BLaER1 (cell line): ENCODE measurements around the gene HNRNPAB.

Experiments
- H3K27ac ChIP-seq: shearing (Covaris generic); formaldehyde crosslinking; 2 replicates; pipeline ENCODE4 v1.8.1; 2022
- H3K27me3 ChIP-seq: shearing (Covaris generic); formaldehyde crosslinking; 2 replicates; pipeline ENCODE4 v1.8.1; 2022
- H3K36me3 ChIP-seq: shearing (Covaris generic); formaldehyde crosslinking; 2 replicates; pipeline ENCODE4 v1.8.1; 2022
- H3K4me1 ChIP-seq: shearing (Covaris generic); formaldehyde crosslinking; 2 replicates; pipeline ENCODE4 v1.8.1; 2022
- H3K4me2 ChIP-seq: shearing (Covaris generic); formaldehyde crosslinking; 2 replicates; pipeline ENCODE4 v1.8.1; 2022
- H3K4me3 ChIP-seq: shearing (Covaris generic); formaldehyde crosslinking; 2 replicates; pipeline ENCODE4 v1.8.1; 2022
- H3K9ac ChIP-seq: shearing (Covaris generic); formaldehyde crosslinking; 2 replicates; pipeline ENCODE4 v1.8.1; 2022
- H3K9me3 ChIP-seq: shearing (Covaris generic); formaldehyde crosslinking; 2 replicates; pipeline ENCODE4 v1.8.1; 2022
- H4K20me1 ChIP-seq: shearing (Covaris generic); formaldehyde crosslinking; 2 replicates; pipeline ENCODE4 v1.8.1; 2022
- Cebpa-rat ChIP-seq: shearing (Covaris generic); IDR thresholded peaks from 2 replicates; pipeline ENCODE4 v1.8.1; 2022

HNRNPAB gene

DNA sequence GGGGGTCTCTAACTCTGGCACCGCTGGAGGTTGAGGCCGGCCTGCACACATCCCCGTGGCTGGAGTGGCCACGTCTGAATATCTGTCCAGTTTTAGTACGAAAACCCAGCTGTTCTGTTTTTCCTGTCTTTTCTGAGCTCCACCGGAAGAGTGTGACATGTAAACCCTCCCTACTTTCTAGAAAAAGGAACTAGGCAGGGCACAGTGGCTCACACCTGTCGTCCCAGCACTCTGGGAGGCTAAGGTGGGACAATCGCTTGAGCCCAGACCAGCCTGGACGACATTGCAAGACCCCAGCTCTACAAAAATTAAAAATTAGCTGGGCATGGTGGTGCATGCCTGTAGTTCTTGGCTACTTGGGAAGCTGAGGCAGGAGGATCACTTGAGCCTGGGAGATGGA is 36.4 kb downstream of the HNRNPAB start:
- Histone ChIP-seq H3K9me3 (no peaks in the 10 kb centered on the region), H3K36me3 (no peaks in the 10 kb centered on the region), H4K20me1 (no peaks in the 10 kb centered on the region), H3K9ac (peak overlapping the region; percentile 68), H3K4me3 (peak overlapping the region; percentile 50), H3K4me1 (peaks cover 78% of the 10 kb centered on the region), H3K4me2 (peak overlapping the region; percentile 95), H3K27me3 (no peaks in the 10 kb centered on the region), H3K27ac (peak overlapping the region; percentile 81)
- no peak for TF ChIP-seq Cebpa-rat

GRCh38 chr5:178241231-178241663 is 36.9 kb downstream of the HNRNPAB start:
- peaks cover 77% of the 10 kb centered on the region for H3K4me1 ChIP-seq
- peak overlapping the region; percentile 95 for H3K4me2 ChIP-seq
- H3K9me3 ChIP-seq, result no peaks in the 10 kb centered on the region
- H3K4me3 ChIP-seq, result peak overlapping the region; percentile 50
- H3K9ac ChIP-seq, result peak overlapping the region; percentile 68
- H3K27ac ChIP-seq, result peak overlapping the region; percentile 81
- no peaks in the 10 kb centered on the region for H3K27me3 ChIP-seq
- H3K36me3 ChIP-seq, result no peaks in the 10 kb centered on the region
- TF ChIP-seq Cebpa-rat, result no peak
- no peaks in the 10 kb centered on the region for H4K20me1 ChIP-seq

GRCh38 chr5:178241688-178242231 is 37.4 kb downstream of the HNRNPAB start:
- Histone ChIP-seq H4K20me1 (no peaks in the 10 kb centered on the region), H3K4me3 (peak overlapping the region; percentile 50), H3K27ac (peak overlapping the region; percentile 81), H3K36me3 (no peaks in the 10 kb centered on the region), H3K4me2 (peak overlapping the region; percentile 95), H3K4me1 (peaks cover 77% of the 10 kb centered on the region), H3K27me3 (no peaks in the 10 kb centered on the region), H3K9me3 (no peaks in the 10 kb centered on the region), H3K9ac (peak overlapping the region; percentile 68)
- no peak for TF ChIP-seq Cebpa-rat

GRCh38 chr5:178242416-178242815 is 38.1 kb downstream of the HNRNPAB start:
- H3K4me2 ChIP-seq, result peak overlapping the region; percentile 95
- H3K27ac ChIP-seq, result 0 out of 2 replicates have a peak overlapping the region, but pooled peaks have one; percentile 81
- TF ChIP-seq Cebpa-rat, result no peak

DNA sequence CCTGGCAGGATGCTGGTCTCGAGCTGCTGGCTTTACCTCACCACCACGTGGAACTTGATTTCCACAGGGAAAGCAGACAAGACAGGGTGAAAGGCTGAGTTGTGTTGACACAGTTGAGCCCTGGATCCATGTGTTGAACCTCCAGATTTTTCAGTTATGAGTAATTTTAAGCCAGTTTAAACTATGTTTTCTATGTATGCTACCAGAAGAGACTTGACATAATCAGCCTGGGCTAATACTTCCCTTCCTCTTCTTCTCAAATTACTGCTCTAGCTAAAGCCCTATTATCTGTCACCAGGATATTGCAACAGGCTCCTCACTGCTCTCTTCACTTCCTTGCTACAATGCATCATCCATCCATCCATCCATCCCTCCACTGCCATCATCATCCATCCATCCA is 40.2 kb downstream of the HNRNPAB start:
- Histone ChIP-seq H3K9ac (no peak overlapping the region), H3K4me2 (no peak overlapping the region), H3K27me3 (no peaks in the 10 kb centered on the region), H3K4me1 (peaks cover 77% of the 10 kb centered on the region), H3K9me3 (no peaks in the 10 kb centered on the region), H3K36me3 (no peaks in the 10 kb centered on the region), H4K20me1 (no peaks in the 10 kb centered on the region), H3K4me3 (no peak overlapping the region), H3K27ac (no peak overlapping the region)
- TF ChIP-seq Cebpa-rat, result no peak

More at GRCh38 chr5:178242416-178242815, 38.1 kb downstream of the HNRNPAB start:
- H3K36me3 ChIP-seq, result no peaks in the 10 kb centered on the region
- no peaks in the 10 kb centered on the region for H3K9me3 ChIP-seq
- H3K9ac ChIP-seq, result 0 out of 2 replicates have a peak overlapping the region, but pooled peaks have one; percentile 68
- peaks cover 77% of the 10 kb centered on the region for H3K4me1 ChIP-seq
- H4K20me1 ChIP-seq, result no peaks in the 10 kb centered on the region
- H3K27me3 ChIP-seq, result no peaks in the 10 kb centered on the region
- no peak overlapping the region for H3K4me3 ChIP-seq

DNA sequence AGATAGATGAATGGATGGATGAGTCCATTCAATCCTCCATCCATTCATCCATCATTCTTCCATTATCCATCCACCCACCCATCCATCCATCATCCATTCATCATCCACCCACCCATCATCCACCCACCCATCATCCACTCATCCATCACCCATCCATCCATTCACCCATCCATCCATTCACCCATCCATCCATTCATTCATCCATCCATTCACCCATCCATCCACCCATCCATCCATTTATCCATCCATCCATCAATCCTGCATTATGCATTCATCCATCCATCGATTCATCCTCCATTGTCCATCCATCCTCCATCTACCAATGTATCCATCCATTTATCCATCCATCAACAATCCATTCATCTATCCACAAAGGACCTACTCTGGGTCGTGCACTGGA is 41.1 kb downstream of the HNRNPAB start:
- no peaks in the 10 kb centered on the region for H4K20me1 ChIP-seq
- H3K9ac ChIP-seq, result no peak overlapping the region
- H3K4me1 ChIP-seq, result peaks cover 77% of the 10 kb centered on the region
- no peak overlapping the region for H3K27ac ChIP-seq
- H3K4me3 ChIP-seq, result no peak overlapping the region
- H3K27me3 ChIP-seq, result no peaks in the 10 kb centered on the region
- TF ChIP-seq Cebpa-rat, result no peak
- no peaks in the 10 kb centered on the region for H3K36me3 ChIP-seq
- H3K4me2 ChIP-seq, result no peak overlapping the region
- H3K9me3 ChIP-seq, result no peaks in the 10 kb centered on the region

GRCh38 chr5:178246624-178247279 is 42.4 kb downstream of the HNRNPAB start:
- H4K20me1 ChIP-seq, result no peaks in the 10 kb centered on the region
- no peaks in the 10 kb centered on the region for H3K9me3 ChIP-seq
- peak overlapping the region; percentile 79 for H3K4me2 ChIP-seq
- H3K27me3 ChIP-seq, result no peaks in the 10 kb centered on the region
- no peak overlapping the region for H3K9ac ChIP-seq
- H3K4me3 ChIP-seq, result no peak overlapping the region
- 0 out of 2 replicates have a peak overlapping the region, but pooled peaks have one; percentile 31 for H3K27ac ChIP-seq
- H3K36me3 ChIP-seq, result no peaks in the 10 kb centered on the region
- peaks cover 77% of the 10 kb centered on the region for H3K4me1 ChIP-seq
- TF ChIP-seq Cebpa-rat, result no peak

- no peak for TF ChIP-seq Cebpa-rat
- Histone ChIP-seq H4K20me1 (no peaks in the 10 kb centered on the region), H3K9ac (no peak overlapping the region), H3K27me3 (no peaks in the 10 kb centered on the region), H3K9me3 (no peaks in the 10 kb centered on the region), H3K36me3 (no peaks in the 10 kb centered on the region), H3K4me3 (no peak overlapping the region), H3K4me2 (peak overlapping the region; percentile 79), H3K27ac (peak overlapping the region; percentile 62), H3K4me1 (peaks cover 77% of the 10 kb centered on the region)
Observed at GRCh38 chr5:178247481-178248456, 43.4 kb downstream of the HNRNPAB start.

- no peak for TF ChIP-seq Cebpa-rat
- H3K9ac ChIP-seq, result peak overlapping the region; percentile 38; the same call in 1 of the 2 replicates
- no peak overlapping the region for H3K4me3 ChIP-seq
- no peaks in the 10 kb centered on the region for H3K9me3 ChIP-seq
- H4K20me1 ChIP-seq, result no peaks in the 10 kb centered on the region
- H3K4me1 ChIP-seq, result peaks cover 78% of the 10 kb centered on the region
- H3K4me2 ChIP-seq, result peak overlapping the region; percentile 79
- H3K27me3 ChIP-seq, result no peaks in the 10 kb centered on the region
- no peaks in the 10 kb centered on the region for H3K36me3 ChIP-seq
- peak overlapping the region; percentile 62 for H3K27ac ChIP-seq
Observed at GRCh38 chr5:178248750-178249149, 44.4 kb downstream of the HNRNPAB start.
